HEK293T (cell line): Measurements from ENCODE around the gene NMNAT2.

Source experiments
- ARNT ChIP-seq: fragments of 450-650 bp; IDR thresholded peaks from 2 replicates; pipeline ENCODE4 v1.6.1; 2017; ENCODE audit warnings: mild to moderate bottlenecking
- ELF4 ChIP-seq: fragments of 450-650 bp; IDR thresholded peaks from 2 replicates; pipeline ENCODE4 v1.6.1; 2017; ENCODE audit warnings: antibody characterized with exemption
- FOXK2 ChIP-seq: fragments of 450-650 bp; IDR thresholded peaks from 2 replicates; pipeline ENCODE4 v1.6.1; 2016; ENCODE audit warnings: mild to moderate bottlenecking
- FOXM1 ChIP-seq: fragments of 450-650 bp; IDR thresholded peaks from 2 replicates; pipeline ENCODE4 v1.6.1; 2017; ENCODE audit warnings: mild to moderate bottlenecking, borderline replicate concordance
- HDGF ChIP-seq: fragments of 450-650 bp; IDR thresholded peaks from 2 replicates; pipeline ENCODE4 v1.6.1; 2017; ENCODE audit warnings: antibody characterized with exemption, borderline replicate concordance
- LEF1 ChIP-seq: fragments of 450-650 bp; IDR thresholded peaks from 2 replicates; pipeline ENCODE4 v1.6.1; 2017; ENCODE audit warnings: mild to moderate bottlenecking, borderline replicate concordance
- SP1 ChIP-seq: fragments of 450-650 bp; IDR thresholded peaks from 2 replicates; pipeline ENCODE4 v1.6.1; 2017
- TARDBP ChIP-seq: fragments of 450-650 bp; IDR thresholded peaks from 2 replicates; pipeline ENCODE4 v1.6.1; 2016

DNA sequence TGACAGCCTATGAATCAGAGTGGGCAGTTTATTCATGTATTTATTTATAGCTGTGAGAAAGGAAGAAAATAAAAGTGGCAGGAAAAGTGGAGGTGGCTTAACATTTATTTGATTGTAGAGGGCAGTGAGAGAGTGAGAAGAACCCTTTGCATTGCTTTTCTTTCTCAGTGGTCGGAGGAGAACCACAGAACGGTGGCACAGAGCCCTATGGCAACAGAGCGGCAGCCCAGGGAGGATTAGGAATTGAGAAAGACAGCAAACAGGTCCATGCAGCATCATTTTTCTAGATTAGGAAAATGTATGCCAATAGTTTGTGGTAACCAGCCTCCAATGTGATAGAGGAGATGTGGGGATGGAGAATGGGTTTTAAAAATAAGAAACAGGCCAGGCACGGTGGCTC lies 53.1 kb downstream of the NMNAT2 start:
- TF ChIP-seq LEF1 (no peak), ELF4 (no peak), HDGF (no peak), SP1 (no peak), TARDBP (no peak), ARNT (no peak), FOXK2 (no peak), FOXM1 (no peak)
